ENCODE results near the gene HUS1B.
"Not testable (repeated sequence)": the region's sequence is repeated elsewhere in the genome, so short reads cannot be mapped to it uniquely, and the experiment has no call there.

The HUS1B gene

DNA sequence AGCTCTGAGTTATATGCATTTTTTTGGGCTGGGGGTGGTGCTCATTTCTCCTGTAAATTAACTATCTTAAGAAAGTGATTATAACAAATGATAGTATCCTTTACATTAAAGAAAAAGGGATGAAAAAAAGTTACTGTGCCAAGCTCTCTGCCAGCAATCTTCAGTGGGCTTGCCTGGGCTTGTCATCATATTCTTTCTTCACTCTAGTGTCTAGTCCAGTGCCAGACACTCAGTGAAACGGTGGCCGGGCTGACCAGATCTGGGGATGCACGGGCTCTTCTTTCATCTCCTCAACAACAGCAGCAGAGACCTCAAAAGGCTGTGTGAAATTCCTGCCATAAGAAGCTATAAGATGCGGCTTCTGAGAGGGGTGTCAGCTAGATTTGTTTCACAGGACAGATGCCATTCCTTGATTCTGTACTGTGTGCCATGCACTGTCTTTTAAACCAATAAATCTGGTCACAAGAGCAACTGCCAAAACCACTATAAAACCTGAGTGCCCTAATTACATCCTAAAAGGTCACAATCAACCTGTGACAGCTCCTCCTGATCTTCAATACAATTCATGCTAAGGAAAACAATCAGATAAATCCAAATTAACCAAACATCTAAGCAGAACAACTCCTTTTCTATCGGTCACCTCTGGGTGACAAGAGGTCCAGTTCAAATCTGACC, 23.9 kb upstream of the HUS1B start:
- DNase-seq (ENCODE audit: low read depth), result no peak
- no peak overlapping the region for H3K4me3 ChIP-seq (ENCODE audit: low read depth, low read length)

DNA sequence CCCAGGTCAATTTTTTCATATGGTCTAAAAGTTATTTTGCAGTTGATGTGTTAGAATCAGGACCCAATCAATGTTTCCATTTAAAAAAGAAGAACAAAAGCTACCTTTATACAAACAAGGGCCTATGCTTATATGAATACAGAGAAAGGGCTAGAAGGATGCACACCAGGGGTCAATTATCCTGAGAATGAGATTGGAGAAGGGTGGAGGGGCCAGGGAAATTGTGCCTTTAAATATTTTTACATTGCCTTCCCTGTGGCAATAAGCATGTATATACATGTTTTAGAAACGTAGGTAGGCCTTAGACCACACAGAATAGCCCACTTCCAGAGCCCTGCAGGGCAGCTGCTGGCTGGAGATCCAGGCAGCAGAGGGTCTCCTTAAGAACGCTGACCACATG, 23.4 kb upstream of the HUS1B start:
- no peak overlapping the region for H3K4me3 ChIP-seq (ENCODE audit: low read depth, low read length)
- DNase-seq (ENCODE audit: low read depth), result no peak

DNA sequence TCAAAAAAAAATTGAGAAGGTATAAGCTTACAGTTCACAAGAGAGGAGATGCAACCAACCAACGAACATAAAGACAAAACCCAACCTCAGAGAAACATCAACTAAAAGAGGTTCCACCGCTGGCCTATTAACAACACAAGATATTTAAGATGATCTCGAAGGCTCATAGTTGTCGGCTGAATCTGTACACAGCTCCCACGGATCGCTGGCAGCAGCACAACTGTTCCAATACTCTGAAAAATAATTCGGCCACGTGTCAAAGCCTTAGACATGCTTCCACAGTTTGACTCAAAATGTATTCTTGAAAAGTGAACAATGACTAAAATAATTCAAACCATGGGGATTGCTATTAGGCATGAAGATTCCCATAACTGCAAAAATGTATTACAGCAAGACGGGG, 22.4 kb upstream of the HUS1B start:
- no peak for DNase-seq (ENCODE audit: low read depth)
- H3K4me3 ChIP-seq (ENCODE audit: low read depth, low read length), result no peak overlapping the region

DNA sequence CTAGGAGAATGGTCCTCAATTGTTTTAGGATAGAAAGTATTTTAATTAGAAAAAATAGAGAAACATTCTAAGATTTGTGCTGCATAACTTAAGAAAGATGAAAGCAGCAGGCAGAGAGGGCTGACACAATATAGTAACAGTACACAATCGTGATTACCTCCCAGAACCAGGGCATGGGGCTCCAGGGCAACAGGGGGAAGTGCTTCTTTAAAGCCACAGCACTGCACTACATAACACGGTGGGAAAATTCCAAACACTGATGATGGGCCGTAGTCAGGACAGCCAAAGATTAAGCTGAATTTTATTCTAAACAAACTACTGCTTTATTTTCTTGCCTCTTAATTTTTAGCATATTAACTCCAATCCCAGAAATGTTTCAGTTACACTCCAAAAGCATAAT, 21.6 kb upstream of the HUS1B start:
- no peak overlapping the region for H3K4me3 ChIP-seq (ENCODE audit: low read depth, low read length)
- no peak for DNase-seq (ENCODE audit: low read depth)

GRCh38 chr6:677919-678318, 21.0 kb upstream of the HUS1B start:
- DNase-seq (ENCODE audit: low read depth), result no peak
- H3K4me3 ChIP-seq (ENCODE audit: low read depth, low read length), result no peak overlapping the region

- no peak for DNase-seq (ENCODE audit: low read depth)
- no peak overlapping the region for H3K4me3 ChIP-seq (ENCODE audit: low read depth, low read length)
These were observed 18.1 kb upstream of the HUS1B start for GRCh38 chr6:674956-675355.

- no peak for DNase-seq (ENCODE audit: low read depth)
- no peak overlapping the region for H3K4me3 ChIP-seq (ENCODE audit: low read depth, low read length)
These were observed 17.5 kb upstream of the HUS1B start for GRCh38 chr6:674406-674805.

DNA sequence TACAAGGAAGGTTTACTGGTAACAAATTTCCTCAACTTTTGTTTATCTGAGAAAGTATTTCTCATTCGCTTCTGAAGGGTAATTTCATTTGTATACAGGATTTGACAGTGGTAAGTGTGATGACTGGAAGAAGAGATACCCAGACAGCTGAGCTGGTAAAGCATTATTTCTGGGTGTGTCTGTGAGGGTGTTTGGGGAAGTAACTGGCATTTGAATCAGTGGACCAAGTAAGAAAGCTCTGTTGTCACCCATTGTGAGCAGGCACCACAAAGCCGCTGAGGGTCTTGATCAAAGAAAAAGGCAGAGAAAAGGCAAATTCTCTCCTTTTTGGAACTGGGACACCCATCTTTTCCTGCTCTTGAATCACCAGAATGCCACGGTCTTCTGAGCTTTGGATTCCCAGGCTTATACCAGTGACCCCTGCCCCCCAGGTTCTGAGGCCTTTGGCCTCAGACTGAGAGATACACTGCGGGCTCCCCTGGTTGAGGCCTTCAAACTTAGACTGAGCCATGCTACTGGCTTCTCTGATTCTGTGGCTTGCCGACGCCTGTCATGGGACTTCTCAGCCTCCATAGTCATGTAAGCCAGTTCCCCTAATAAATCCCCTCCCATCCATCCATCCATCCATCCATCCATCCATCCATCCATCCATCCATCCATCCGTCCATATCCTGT, 10.5 kb upstream of the HUS1B start:
- H3K4me3 ChIP-seq (ENCODE audit: low read depth, low read length), result no peak overlapping the region
- DNase-seq (ENCODE audit: low read depth), result no peak

DNA sequence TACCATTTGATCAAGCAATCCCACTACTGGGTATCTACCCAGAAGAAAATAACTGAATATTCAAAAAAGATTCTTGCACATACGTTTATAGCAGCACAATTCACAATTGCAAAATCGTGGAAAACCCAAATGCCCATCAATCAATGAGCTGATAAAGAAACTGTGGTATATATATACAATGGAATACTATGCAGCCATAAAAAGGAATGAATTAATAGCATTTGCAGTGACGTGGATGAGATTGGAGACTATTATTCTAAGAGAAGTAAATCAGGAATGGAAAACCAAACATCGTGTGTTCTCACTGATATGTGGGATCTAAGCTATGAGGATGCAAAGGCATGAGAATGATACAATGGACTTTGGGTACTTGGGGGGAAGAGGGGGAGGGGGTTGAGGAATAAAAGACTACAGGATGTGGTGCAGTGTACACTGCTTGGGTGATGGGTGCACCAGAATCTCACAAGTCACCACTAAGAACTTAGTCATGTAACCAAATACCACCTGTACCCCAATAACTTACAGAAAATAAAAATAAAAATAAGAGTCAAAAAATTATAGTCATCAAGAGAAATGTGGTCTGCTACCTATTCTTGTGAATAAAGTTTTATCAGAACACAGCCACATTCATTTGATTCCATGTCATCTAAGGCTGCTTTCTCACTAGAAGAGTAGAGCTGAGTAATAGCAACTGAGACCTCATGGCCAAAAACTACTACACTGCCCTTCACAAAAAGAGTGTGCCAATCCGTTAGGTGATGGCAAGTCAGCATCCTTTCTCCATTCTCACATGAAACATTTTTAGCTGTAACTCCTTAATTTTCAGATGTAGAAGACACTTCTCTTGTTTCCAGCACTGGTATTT, 8.7 kb upstream of the HUS1B start:
- no peak for DNase-seq (ENCODE audit: low read depth)
- H3K4me3 ChIP-seq (ENCODE audit: low read depth, low read length), result no peak overlapping the region

- H3K4me3 ChIP-seq (ENCODE audit: low read depth, low read length); DNase-seq (ENCODE audit: low read depth): not testable (repeated sequence)
These were observed 6.9 kb upstream of the HUS1B start for GRCh38 chr6:663788-664187.

DNA sequence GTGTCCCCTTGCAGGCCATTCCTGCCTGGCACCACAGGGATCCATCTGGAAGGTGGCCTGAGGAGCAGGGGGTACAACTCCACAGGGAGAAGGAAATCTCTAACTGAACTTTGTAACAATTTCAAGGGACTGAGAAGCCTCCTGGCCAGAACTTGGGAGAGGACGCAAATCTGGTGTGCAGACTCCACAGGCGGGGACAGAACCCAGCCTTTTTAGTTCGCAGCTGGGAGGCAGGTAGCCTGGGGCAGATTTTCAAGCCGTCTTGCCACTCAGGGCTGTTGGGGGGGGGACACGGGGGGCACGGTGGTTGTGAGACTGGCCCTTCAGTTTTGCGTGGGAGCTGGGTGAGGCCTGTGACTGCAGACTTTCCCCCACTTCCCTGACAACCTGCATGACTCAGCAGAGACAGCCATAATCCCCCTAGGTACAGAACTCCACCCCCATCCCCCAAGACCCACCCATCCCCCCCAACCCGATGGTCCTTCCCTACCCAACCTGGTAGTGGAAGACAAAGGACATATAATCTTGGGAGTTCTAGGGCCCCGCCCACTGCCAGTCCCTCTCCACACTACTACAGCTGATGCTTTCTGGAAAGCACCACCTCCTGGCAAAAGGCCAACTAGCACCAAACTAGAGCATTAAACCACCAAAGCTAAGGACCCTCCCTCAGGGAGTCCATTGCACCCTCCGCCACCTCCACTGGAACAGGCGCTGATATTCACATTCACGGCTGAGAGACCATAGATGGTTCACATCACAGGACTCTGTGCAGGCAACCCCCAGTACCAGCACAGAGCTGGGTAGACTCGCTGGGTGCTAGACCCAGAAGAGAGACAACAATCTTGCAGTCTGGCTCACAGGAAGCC, 3.0 kb upstream of the HUS1B start:
- H3K4me3 ChIP-seq (ENCODE audit: low read depth, low read length), result no peak overlapping the region
- DNase-seq (ENCODE audit: low read depth), result no peak

- no peak overlapping the region for H3K4me3 ChIP-seq (ENCODE audit: low read depth, low read length)
- DNase-seq (ENCODE audit: low read depth), result peak; percentile 29
These were observed 1.3 kb upstream of the HUS1B start for GRCh38 chr6:658244-658643.

- no peak overlapping the region for H3K4me3 ChIP-seq (ENCODE audit: low read depth, low read length)
- no peak for DNase-seq (ENCODE audit: low read depth)
These were observed 843 bp upstream of the HUS1B start for GRCh38 chr6:657743-658142.

DNA sequence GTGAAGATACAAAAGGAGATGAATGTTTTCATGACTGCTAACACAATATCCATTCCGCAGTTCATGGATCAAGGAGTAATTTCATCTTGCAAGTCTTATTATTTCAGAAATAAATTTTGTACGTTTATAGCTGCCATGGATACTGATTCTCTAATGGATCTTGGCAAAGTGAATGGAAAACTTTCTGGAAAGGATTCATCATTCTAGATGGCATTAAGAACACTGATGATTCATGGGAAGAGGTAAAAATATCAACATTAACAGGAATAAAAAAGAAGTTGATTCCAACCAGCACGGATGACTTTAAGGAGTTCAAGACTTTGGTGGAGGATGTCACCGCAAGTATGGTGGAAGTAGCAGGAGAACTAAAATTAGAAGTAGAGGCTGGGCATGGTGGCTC, 2.8 kb downstream of the HUS1B start:
- H3K4me3 ChIP-seq (ENCODE audit: low read depth, low read length), result no peak overlapping the region
- no peak for DNase-seq (ENCODE audit: low read depth)

DNA sequence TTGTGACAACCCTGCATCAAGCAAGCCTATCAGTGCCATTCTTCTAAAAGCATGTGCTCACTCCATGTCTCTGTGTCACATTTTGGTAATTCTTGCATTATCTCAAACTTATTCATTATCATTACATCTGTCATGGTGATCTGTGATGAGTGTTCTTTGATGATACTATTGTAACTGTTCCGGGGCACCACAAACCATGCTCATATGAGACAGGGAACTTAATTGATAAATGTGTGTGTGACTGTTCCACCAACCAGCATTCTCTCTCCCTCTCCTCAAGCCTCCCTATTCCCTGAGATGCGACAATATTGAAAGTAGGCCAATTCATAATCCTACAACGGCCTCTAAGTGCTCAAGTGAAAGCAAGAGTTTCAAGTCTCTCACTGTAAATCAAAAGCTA, 4.0 kb downstream of the HUS1B start:
- DNase-seq (ENCODE audit: low read depth), result no peak
- H3K4me3 ChIP-seq (ENCODE audit: low read depth, low read length), result no peak overlapping the region

- DNase-seq (ENCODE audit: low read depth), result no peak
- no peak overlapping the region for H3K4me3 ChIP-seq (ENCODE audit: low read depth, low read length)
These were observed 6.8 kb downstream of the HUS1B start for GRCh38 chr6:650098-650497.

DNA sequence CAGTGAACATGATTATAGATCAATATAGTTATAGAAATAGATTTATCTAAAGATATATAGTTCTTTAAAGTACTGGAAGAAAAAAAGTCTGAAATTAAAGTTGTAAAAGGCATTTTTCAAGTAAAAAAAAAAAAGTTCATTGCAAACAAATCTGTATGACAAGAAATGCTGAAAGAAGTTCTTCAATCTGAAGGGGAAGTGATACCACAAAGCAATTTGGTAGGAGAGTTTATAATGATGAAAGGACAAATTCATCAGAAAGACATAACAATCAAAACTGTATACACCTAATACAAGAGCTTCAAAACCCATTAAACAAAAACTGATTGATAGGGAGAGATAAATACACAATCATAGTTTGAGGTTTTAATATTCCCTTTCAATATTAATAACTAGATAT, 14.1 kb downstream of the HUS1B start:
- no peak overlapping the region for H3K4me3 ChIP-seq (ENCODE audit: low read depth, low read length)
- no peak for DNase-seq (ENCODE audit: low read depth)

DNA sequence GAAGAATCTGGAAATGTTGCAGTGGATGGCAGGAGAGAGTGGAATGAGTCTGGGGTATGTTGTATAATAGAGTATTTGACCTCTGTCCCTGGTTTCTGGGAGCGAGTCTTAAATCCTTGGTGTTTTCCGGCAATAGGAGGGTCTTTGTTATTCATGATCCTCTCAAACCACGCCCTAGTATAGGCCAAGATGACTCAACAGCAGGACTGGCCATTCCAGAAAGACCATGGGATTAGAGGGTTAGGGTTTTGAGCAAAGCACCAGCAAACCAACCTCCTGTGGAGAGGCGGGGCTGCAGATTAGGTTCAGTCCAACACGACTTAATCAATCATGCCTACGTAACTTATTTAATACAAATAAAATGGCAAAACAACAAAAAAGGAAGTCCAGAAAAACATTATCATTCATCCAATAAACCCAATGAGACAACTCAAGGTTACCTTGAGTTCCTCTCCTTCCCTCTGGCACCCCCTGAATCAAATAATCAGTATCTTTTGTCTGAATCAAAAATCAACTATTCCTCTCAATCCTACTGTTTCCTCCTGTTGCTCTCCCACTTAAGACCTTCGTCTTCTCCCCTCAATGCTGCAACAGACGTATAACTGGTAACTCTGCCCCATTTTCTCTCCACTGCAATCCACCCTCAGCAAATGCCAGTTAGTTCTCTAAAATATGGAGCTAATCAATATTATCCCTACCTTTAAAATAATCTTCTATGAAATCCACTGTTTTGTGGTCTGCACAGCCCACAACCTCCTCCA, 15.5 kb downstream of the HUS1B start:
- no peak overlapping the region for H3K4me3 ChIP-seq (ENCODE audit: low read depth, low read length)
- DNase-seq (ENCODE audit: low read depth), result no peak

- no peak overlapping the region for H3K4me3 ChIP-seq (ENCODE audit: low read depth, low read length)
- no peak for DNase-seq (ENCODE audit: low read depth)
These were observed 20.4 kb downstream of the HUS1B start for GRCh38 chr6:636488-636887.

Data from skeletal muscle cell (primary cell).